Activated T-helper 1 cell treated with Interleukin-2 at 50 U/mL for 16 hours (primary cell): ENCODE measurements around the gene ACP6.
"Not testable (repeated sequence)": the region's sequence is repeated elsewhere in the genome, so short reads cannot be mapped to it uniquely, and the experiment has no call there.

Experiments used
- DNase-seq: peaks from one replicate; pipeline ENCODE4 v3.0.0-alpha.2; 2020; ENCODE audit warnings: low read depth

The ACP6 gene

DNA sequence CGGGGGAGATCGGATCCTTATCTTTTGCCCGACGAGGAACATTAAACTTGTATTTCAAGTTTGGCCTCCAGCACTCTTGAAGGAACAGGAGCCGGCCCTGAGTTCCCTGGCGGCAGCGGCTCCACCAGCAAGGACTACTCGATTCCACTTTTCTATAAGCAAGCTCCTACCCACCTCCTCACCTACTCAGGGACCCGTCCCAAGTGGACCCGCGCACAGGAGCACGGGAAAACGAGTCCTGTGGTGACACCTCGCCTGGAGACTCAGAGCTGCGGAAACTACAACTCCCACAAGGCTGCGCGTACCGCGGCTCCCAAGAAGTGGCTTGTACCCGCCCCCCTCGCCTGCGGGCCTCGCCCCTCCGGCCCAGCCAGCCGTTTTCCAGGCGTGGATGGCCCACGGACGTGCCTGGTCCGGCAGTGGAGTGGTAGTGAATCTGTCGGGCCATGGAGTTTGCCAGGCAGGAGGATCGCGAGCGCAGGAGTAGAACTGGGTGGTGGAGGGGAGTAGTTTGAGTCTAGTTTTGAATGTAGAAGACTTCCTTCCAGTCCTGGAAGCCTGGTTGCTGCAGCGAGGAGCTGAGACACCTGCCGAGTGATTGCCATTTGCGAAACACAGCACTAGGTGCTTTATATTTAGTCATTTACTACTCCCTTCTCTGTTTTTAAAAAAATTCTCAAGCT lies at the start of gene ACP6:
Gene ACP6, minus strand, starts transcription at position 206 of the 683 bp plus-strand sequence. CDS start 476 bp downstream, outside the sequence.
- DNase-seq = peak; percentile 75

DNA sequence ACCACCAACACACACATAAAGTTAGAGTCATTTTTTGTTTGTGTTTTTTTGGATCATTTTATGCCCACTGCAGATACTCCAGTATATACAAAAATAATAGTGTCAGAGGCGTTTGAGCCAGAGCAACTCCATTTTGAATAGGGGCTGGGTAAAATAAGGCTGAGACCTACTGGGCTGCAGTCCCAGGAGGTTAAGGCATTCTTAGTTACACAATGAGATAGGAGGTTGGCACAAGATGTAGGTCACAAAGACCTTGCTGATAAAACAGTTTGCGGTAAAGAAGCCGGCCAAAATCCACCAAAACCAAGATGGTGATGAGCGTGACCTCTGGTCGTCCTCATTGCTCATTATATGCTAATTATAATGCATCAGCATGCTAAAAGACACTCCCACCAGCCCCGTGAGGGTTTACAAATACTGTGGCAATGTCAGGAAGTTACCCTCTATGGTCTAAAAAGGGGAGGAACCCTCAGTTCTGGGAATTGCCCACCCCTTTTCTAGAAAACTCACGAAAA lies 49.4 kb upstream of the ACP6 start:
- no peak for DNase-seq

DNA sequence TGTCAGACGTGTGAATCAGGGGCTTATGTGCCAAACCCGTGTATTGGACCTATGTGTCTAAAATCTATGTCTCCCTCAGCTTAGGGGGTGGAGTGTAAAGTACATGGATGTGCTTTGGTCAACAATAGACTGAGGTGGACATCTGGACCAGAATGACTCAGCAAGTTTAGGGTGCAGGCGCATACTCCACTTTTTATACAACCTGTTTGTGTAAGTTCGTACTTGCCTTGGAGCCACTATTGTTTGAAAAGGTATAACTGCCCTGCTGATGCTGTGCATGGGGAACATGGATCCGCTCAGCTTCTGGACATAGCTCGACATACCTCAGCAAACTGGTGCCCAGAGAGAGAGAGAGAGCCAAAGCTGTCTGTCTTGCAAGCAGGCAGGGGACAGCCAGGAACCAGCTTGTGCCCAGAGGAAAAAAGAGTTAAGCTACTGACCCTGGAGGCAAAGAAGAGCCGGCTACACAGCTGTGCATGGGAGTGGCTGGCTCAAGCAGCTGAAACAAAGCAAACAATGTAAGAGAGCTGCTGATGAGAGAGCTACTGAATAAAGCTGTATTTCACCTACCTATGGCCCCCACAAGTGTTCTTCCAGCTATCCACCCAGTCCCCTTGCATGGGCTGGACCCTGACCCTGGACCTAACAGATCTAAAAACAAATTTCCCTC lies 48.8 kb upstream of the ACP6 start:
- no peak for DNase-seq

DNA sequence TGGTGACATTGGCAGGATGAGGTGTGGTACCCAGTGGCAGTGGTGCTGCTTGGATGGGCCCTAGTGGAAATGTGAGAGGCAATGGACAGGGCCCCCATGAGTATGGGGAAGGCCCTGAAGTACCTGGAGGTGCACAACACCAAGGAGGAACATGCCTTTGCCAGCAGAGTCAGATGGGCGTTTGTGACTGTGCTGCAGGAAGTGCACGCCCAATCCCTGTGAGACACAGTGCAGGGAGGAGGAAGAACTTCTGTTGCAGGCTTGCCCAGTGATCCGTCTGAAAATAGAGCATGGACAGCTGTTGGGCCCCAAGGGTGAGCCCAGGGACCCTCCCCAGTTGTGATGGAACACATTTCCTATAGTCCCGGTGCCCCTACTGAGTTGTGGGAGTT lies 47.4 kb upstream of the ACP6 start:
- DNase-seq = no peak

DNA sequence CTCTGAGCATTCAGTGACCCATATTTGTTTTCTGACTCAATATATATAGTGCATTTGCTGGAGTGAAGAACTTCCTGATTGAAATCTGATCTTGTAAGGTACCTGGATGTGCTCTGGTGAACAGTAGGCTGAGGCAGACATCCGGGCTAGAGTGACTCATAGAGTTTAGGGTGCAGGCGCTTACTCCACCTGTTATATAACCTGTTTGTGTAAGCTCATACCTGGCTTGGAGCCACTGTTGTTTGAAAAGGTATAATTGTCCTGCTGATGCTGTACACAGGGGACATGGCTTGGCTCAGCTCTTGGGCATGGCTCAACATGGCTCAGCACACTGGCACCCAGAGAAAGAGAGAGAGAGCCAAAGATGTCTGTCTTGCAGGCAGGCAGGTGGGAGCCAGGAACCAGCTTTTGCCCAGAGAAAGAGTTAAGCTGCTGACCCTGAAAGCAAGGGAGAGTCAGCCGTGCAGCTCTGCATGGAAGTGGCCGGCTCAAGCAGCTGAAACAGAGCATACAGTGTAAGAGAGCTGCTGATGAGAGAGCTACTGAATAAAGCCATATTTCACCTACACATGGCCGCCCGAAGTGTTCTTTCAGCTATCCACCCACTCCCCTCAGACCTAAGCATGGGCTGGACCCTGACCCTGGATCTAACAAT lies 46.9 kb upstream of the ACP6 start:
- DNase-seq = no peak

DNA sequence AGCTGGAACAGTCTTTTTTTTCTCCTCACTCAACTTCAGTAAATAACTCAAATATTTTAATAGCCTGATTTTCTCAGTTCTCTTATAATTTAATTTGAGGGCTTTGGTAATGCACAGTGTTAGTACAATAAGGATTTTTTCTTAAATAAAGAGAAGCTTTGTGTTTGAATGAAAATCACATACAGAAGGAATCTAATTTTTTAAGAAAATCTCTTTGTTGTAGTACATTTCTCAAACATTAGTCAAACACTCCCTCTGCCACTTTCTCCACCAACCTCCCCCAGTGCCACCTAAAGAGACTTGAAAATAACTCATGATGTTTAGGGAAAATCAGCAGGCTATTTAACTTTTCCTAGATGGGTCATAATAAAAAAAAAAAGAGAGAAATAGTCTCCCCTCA lies 42.3 kb upstream of the ACP6 start:
- no peak for DNase-seq

DNA sequence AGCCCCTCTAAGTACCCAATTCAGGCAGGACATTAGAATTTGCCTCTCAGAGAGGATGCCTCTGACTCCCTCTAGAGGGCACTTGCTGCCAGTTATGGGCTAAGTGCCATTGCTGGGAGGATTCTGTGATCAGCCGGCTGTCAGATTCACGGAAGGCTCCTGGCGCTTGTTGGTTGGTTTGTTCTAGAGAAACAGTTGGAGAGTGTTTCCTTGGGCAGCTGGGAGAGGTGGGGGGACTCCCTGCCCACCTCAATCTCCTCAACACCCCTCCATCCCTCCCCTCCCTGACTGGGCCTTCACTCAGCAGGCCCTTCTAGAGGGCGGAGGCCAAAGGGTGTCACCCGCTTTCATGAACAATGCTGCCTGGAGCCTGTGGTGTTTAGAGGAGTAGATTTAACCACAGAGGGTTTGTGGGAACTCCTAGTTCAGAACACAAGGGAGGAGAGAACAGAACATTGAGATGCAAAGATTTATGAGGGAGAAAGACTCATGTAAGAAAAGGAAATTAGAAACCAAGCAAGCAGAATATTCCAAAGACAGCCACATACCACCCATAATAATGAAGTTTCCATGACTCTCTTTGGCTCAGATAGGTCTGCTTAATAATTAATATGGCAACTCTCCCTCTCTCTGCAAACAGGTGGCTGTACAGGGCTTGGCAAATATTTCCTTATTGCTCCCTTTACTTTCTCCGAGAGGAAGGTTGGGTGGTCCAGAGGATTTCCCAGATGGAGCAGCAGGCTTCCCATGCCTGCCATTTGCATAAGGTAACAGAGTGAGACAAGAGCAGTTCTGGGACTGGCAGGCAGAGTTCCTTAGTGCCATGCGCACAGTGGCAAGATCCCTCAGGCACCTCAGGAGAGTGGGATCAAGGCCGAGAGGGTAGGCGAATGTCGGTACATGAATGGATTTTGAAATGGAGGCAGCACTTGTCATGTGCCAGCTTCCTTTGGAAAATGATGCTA lies 30.0 kb upstream of the ACP6 start:
- DNase-seq = peak; percentile 36

DNA sequence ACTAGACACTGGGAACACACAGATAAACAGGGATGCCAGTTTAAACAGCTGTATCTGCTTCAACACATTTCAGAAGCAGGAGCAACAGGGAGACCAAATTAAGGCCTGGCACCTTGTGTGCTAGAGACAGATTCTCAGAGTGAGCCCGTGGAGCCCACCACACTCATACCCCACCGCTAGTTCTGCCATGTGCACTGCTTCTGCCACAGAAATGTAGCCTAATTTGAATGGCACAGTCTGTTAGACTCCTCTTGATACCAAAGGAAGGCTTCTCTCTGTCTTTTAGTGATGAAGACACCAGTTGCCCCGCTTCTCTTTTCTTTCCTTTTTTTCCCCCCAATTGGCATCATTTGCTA lies 29.3 kb upstream of the ACP6 start:
- DNase-seq = no peak

DNA sequence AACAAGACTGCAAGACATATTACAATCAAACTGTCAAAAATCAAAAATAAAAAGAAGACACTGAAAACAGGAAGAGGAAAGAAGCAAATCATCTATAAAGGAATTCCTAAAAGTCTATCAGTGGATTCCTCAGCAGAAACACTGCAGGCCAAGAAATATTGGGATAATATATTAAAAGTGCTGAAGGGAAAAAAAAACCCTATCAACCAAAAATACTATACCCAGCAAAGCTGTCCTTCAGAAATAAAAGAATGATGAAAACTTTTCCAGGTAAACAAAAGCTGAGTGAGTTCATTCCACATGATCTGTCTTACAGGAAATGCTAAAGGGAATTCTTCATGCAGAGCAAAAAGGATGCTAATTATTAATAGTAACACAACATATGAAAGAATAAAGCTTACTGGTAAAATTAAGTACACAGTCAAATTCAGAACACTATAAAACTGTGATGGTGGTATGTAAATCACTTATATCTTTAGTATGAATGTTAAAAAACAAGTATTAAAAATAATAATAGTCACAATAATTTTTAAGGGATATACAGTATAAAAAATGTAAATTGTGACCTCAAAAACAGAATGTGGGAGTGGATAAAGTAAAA lies 12.9 kb upstream of the ACP6 start:
- no peak for DNase-seq

DNA sequence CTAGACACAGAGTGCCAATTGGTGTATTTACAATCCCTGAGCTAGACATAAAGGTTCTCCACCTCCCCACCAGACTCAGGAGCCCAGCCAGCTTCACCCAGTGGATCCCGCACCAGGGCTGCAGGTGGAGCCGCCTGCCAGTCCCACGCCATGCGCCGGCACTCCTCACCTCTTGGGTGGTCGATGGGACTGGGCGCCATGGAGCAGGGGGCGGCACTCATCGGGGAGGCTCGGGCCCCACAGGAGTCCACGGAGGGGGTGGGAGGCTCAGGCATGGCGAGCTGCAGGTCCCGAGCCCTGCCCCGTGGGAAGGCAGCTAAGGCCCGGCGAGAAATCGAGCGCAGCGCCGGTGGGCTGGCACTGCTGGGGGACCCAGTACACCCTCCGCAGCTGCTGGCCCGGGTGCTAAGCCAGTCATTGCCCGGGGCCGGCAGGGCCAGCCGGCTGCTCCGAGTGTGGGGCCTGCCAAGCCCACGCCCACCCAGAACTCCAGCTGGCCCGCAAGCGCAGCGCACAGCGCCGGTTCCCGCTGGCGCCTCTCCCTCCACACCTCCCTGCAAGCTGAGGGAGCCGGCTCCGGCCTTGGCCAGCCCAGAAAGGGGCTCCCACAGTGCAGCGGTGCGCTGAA lies 10.4 kb upstream of the ACP6 start:
- DNase-seq = not testable (repeated sequence)

DNA sequence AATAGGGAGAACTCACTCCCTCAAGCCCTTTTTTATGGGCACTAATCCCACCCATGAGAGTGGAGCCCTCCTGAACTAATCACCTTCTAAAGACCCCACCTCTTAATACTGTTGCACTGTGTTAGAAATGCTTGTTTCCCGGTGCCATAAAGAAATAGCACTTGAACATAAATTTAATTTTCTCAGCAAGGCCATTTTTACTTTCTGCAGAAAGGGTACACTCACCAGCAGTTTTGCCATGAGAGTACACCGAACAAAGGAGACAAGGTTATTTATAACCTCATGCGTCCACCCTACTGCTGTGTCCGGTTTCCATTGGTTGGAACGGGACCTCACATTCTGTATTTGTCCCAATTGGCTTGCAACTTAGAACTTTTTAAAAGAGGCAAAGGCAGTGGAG lies 7.4 kb upstream of the ACP6 start:
- DNase-seq = not testable (repeated sequence)

DNA sequence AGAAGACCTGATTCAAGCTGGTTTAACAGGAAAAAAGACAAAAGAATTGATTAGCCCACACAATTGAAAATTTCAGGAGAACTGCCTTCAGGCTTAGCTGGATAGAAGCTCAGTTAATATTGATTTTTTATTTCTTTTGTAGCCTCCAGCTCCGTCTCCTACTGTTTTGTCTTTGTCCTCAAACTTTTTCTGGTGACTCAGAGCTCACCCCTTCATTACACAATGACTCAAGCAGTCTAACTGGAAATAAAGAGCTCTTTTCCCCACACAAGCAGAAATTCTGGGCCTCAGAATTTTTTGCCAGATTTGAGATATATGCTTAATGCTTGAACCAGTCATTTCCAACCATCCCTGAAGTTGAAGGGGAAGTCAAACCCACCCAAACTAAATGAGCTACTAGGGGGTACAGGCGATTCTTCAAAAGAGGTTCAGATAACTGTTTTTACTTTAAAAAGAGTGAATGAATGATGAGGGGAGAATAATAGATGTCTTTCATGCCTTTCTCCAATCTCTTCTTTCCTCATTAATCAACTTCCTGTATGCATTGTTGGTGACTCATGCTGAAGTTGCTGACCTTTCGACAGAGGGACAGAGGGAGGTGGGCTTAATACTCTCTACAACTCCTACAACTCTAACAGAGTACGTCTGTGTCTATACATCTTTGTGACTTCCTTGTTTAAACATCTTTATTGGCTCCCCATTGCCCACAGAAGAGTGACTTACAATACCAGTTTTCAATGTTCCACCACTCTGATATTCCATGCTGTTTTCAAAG lies 6.2 kb upstream of the ACP6 start:
- DNase-seq = no peak

DNA sequence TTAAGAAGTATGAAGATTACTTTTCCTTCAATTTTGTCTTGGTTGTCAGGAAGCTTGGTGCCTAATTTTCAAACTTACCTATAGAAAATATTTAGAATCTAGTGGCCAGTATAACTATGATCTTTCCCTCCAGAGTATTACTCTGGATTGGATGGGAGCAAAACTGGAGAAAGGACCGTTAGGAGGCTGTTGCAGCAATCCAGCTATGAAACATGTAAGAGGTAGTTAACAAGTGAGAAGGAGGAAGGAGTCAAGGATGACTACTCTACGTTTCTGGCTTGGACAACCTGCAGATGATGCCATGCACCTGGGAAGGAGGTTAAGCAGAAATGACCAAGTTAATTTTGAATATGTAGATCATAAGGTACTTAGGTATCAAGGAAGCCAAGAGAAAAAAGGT lies 3.5 kb upstream of the ACP6 start:
- no peak for DNase-seq

DNA sequence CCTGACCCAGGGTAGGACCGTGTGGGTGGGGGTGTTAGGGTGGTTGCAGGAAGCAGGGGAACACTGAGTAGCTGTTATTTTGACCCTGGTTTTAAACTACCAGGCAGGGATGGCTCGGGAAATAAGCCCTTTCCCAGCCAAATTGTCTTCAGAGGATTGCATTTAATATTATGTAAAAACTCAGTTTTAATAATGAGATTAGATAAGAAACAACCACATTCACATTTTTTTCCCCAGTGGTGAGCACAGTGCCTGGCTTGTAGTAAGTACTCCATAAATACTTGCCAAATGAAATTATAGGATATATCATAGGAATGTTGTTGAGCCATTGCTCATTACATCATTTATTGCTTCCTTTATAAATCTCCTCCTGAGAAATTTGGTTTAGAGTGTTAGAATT lies 3.1 kb upstream of the ACP6 start:
- DNase-seq = no peak

DNA sequence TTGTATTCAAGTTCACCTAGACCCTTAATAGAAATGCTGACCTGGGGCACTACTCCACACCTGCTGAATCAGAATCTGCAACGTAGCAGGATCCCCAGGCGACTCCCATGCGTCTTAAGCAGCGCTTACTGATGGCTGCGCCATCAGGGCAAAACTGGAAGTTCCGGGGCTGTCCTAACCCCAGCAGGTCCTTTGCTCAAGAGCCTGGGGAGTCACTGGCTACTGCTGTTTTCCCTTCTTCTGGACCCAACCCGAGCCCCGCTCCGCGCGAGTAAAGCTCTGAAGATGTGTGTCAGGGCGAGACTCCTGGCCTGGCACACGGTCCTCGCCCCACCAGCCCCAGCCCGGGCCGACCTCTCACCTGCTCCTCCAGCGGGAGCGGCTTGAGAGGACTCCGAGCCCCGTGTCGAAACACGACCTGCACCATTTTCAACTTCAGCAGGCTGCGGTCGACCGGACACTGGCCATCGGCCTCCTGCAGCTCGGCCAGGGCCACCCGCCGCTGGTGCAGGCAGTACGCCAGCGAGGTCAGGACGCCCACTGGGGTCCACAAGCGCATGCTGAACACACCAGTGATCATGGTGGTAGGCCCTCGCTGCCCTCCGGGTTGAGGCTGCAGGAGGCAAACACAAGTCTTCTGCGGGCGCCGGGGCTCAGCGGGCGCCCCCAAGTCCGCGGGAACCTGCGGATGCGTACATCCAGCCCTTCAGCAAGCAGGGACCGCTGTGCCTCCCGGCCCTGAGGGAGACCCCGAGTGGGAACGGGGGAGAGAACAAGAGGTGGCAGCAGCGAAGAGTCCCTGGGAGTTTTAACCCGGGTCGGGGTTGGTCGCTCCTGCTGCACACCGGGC lies 630 bp downstream of the ACP6 start:
- DNase-seq = peak; percentile 10

DNA sequence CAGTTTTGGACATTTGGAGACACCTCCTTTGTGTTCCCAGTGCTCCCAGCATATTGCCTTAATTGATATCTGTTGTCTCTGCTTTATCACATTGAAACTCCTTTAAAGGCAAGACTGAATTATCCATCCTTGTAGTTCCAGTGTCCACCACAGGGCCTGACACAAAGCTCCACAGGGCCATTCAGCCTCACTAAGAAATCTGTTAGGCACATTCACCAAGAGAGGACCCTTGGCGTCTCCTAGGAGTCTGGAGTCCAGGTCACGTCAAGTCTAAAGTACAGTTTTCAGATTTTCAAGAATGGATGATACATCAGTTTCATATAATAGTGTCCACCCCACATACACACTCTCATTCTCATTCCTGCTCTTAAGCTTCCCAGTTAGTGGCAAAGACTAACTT lies 4.8 kb downstream of the ACP6 start:
- no peak for DNase-seq

DNA sequence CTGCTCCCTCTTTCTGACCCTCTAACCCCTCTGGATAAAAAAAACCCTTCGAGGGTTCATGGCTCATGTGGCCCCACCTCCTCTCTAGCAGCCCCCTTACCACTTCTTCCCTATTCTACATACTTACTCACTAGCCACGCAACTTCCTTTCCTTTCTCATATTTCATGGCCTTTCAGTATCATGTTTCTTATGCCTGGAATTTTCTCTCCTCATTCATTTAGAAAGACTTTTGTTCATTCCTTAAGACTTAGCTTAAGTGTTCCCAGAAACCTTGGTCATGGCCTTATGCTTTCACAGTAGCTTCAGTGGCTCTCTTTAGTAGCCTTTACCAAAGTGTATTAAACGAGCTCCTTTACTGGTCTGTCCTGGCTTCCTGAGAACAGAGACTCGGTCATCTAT lies 6.1 kb downstream of the ACP6 start:
- no peak for DNase-seq

DNA sequence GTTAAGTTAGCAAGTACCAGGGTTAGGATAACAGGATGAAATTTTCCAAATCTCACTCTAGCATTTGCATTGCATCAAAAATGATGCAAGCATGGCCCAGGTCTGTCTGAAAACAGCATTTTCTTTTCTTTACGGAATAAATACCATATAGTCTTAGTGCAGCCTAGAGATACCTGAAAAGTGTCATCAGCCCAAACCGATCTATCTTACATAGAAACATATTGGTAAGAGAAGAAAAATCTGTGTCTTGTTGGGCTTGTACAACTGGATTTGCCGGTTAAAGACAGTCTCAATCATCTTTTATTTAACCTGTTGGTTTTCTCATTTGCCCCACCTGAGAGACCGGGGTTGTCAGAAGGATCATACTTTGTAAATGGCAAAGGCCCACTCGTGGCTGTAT lies 15.8 kb downstream of the ACP6 start:
- DNase-seq = no peak

DNA sequence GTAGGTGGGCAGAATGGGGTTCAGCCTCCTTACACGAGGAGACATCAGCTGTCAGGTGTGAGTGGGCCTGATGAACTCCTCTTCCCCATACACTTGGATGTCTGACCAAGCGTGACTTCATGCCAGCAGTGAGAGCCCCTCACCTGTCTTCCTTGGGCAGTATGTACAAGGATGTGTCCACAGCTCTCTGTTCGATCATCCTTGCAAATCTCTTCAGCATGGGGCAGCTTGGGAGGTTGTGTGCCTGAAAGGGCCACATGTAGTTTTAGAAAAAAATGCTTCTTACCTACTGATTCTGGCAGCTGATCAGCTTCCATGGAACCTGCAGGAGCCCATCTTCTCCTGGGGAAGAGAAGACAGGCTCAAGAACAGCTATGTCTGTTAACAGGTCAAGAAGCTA lies 18.0 kb downstream of the ACP6 start:
- no peak for DNase-seq

DNA sequence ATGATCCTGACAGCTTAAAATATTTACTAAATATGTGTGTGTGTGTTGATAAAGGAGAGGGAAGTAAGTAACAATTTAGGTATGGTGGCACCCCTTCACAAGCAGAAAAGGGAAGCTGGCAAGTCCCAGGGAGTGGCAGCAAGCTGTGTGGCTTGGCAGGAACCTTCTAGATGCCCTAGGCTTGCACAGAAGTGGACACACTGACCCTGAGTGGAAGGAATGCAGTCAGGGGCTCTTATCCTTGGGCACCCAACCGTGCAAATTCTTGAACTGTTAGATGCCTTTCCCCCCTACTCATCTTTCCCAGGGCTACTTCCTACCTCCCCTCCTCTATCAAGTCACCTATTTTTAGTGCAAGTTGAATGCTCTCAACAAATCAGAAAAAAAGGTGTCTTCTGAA lies 18.9 kb downstream of the ACP6 start:
- no peak for DNase-seq
